DND-41 (cell line): ENCODE data around the gene HRAS.
A peak's percentile ranks its signal among the peaks of the same experiment; 100 is the strongest.

Experiments
- ATAC-seq: fragments of 200-7000 bp; cut with Tn5 transposase; 3 replicates; pipeline ENCODE4 v1.9.1; 2021; ENCODE audit warnings: low read depth; ENCODE audit not compliant: insufficient read depth
- DNase-seq: peaks from one replicate; pipeline ENCODE4 v3.0.0-alpha.2; 2020
- H2AFZ ChIP-seq: 2 replicates; pipeline ENCODE4 v1.6.0; 2012; ENCODE audit warnings: low read depth, low read length
- H3K27ac ChIP-seq: 2 replicates; pipeline ENCODE4 v1.5.1; 2012; ENCODE audit warnings: low read length, inconsistent platforms
- H3K27me3 ChIP-seq: fragments of 200-600 bp; sonication (generic); 2 replicates; pipeline ENCODE4 v1.6.0; 2012; ENCODE audit warnings: low read length, mild to moderate bottlenecking, inconsistent platforms; ENCODE audit not compliant: insufficient read depth, poor library complexity
- H3K36me3 ChIP-seq: 2 replicates; pipeline ENCODE4 v1.5.1; 2012; ENCODE audit warnings: low read length, inconsistent platforms; ENCODE audit not compliant: insufficient read depth
- H3K4me1 ChIP-seq: 2 replicates; pipeline ENCODE4 v1.5.1; 2012; ENCODE audit warnings: mild to moderate bottlenecking, low read length; ENCODE audit not compliant: insufficient read depth
- H3K4me2 ChIP-seq: 2 replicates; pipeline ENCODE4 v1.6.0; 2012; ENCODE audit warnings: mild to moderate bottlenecking, moderate library complexity, low read length, inconsistent platforms; ENCODE audit not compliant: insufficient read depth
- H3K4me3 ChIP-seq, 2 experiments: fragments of 200-600 bp in 1 of 2; shearing (Covaris generic) in 1 of 2; 2 replicates each; pipeline ENCODE4 v1.5.1; 2012 to 2016; ENCODE audit warnings: inconsistent platforms in 2 of 2, low read length in 2 of 2, mild to moderate bottlenecking in 2 of 2, low read depth in 1 of 2, moderate library complexity in 1 of 2
- H3K79me2 ChIP-seq: 2 replicates; pipeline ENCODE4 v1.6.0; 2012; ENCODE audit warnings: low read length, inconsistent platforms; ENCODE audit not compliant: insufficient read depth
- H3K9ac ChIP-seq: 2 replicates; pipeline ENCODE4 v1.6.0; 2012; ENCODE audit warnings: low read depth, mild to moderate bottlenecking, inconsistent platforms, low read length, moderate library complexity
- H3K9me3 ChIP-seq: 2 replicates; pipeline ENCODE4 v1.5.1; 2012; ENCODE audit warnings: low read length, moderate library complexity, mild to moderate bottlenecking, inconsistent platforms; ENCODE audit not compliant: insufficient read depth, severe bottlenecking
- H4K20me1 ChIP-seq: 2 replicates; pipeline ENCODE4 v1.6.0; 2012; ENCODE audit warnings: low read length; ENCODE audit not compliant: insufficient read depth
- CTCF ChIP-seq: IDR thresholded peaks from 2 replicates; pipeline ENCODE4 v1.5.1; 2012; ENCODE audit warnings: borderline replicate concordance, low read length, moderate library complexity, mild to moderate bottlenecking; ENCODE audit not compliant: poor library complexity, severe bottlenecking; ENCODE audit errors: extremely low read depth
- EZH2 ChIP-seq: IDR thresholded peaks from 3 replicates; pipeline ENCODE4 v1.6.1; 2012; ENCODE audit warnings: borderline replicate concordance, low read depth, mild to moderate bottlenecking, moderate library complexity, low read length, inconsistent platforms; ENCODE audit not compliant: severe bottlenecking

HRAS gene

GRCh38 chr11:555780-556661 is 20.6 kb upstream of the HRAS start:
- no peaks in the 10 kb centered on the region for H3K79me2 ChIP-seq
- H4K20me1 ChIP-seq, result no peaks in the 10 kb centered on the region
- TF ChIP-seq EZH2 (no peak), CTCF (no peak)
- H3K9me3 ChIP-seq, result no peaks in the 10 kb centered on the region
- ATAC-seq (no peak), DNase-seq (no peak)
- no peak overlapping the region for H3K27ac ChIP-seq
- peak overlapping the region; percentile 59; the same call in 1 of the 2 replicates for H3K9ac ChIP-seq
- no peaks in the 10 kb centered on the region for H3K27me3 ChIP-seq
- H3K36me3 ChIP-seq, result no peaks in the 10 kb centered on the region
- H3K4me1 ChIP-seq, result peaks cover 23% of the 10 kb centered on the region
- H3K4me2 ChIP-seq, result peak overlapping the region; percentile 96
- no peak overlapping the region for H2AFZ ChIP-seq
- peak overlapping the region in 1 of 2 experiments; percentile 61; a peak in 1 of 4 replicates for H3K4me3 ChIP-seq

GRCh38 chr11:555227-555779 is 19.9 kb upstream of the HRAS start:
- Histone ChIP-seq H3K4me3 (peak overlapping the region; percentile 12 to 61; a peak in 2 of 4 replicates), H3K4me1 (peaks cover 21% of the 10 kb centered on the region), H3K79me2 (no peaks in the 10 kb centered on the region), H3K27ac (no peak overlapping the region), H3K4me2 (peak overlapping the region; percentile 96), H3K9me3 (no peaks in the 10 kb centered on the region), H2AFZ (peak overlapping the region; percentile 69), H3K9ac (peak overlapping the region; percentile 59), H4K20me1 (no peaks in the 10 kb centered on the region), H3K27me3 (no peaks in the 10 kb centered on the region), H3K36me3 (no peaks in the 10 kb centered on the region)
- TF ChIP-seq CTCF, result no peak
- TF ChIP-seq EZH2, result no peak
- ATAC-seq (peak; percentile 46), DNase-seq (no peak)

- Histone ChIP-seq H3K9ac (peak overlapping the region; percentile 41; the same call in 1 of the 2 replicates), H3K4me2 (peak overlapping the region; percentile 96)
Observed at GRCh38 chr11:554428-555226, 19.3 kb upstream of the HRAS start.

More at GRCh38 chr11:554428-555226, 19.3 kb upstream of the HRAS start:
- H3K27ac ChIP-seq, result no peak overlapping the region
- no peaks in the 10 kb centered on the region for H4K20me1 ChIP-seq
- no peaks in the 10 kb centered on the region for H3K36me3 ChIP-seq
- peak; percentile 83 for ATAC-seq
- no peaks in the 10 kb centered on the region for H3K79me2 ChIP-seq
- peaks cover 15% of the 10 kb centered on the region for H3K4me1 ChIP-seq
- TF ChIP-seq EZH2 (no peak), CTCF (peak; percentile 75)
- peak overlapping the region in 1 of 2 experiments; percentile 61; a peak in 1 of 4 replicates for H3K4me3 ChIP-seq
- no peak overlapping the region; the same call in 1 of the 2 replicates for H2AFZ ChIP-seq
- DNase-seq, result peak; percentile 80
- H3K27me3 ChIP-seq, result no peaks in the 10 kb centered on the region
- H3K9me3 ChIP-seq, result no peaks in the 10 kb centered on the region
